Sciatic nerve (tissue), 2 donors: ENCODE measurements around the gene SLC15A4. TPM values are rescaled to one million over a fixed set of nuclear protein-coding genes. Genes with fewer than 3 reads are reported as not detected.
A peak's percentile ranks its signal among the peaks of the same experiment; 100 is the strongest.
"Not testable (repeated sequence)": the region's sequence is repeated elsewhere in the genome, so short reads cannot be mapped to it uniquely, and the experiment has no call there.

ENCODE experiments used
- ATAC-seq: fragments of 200-7000 bp; cut with Tn5 transposase; one replicate; pipeline ENCODE4 v1.9.1; 2020; ENCODE audit warnings: mild to moderate bottlenecking, moderate library complexity
- DNase-seq: peaks from one replicate; pipeline ENCODE4 v3.0.0-alpha.2; 2020; ENCODE audit warnings: low spot score
- intact Hi-C: fragments of 100-400 bp; cut with DNase I; formaldehyde crosslinking; loops from one replicate; pipeline ENCODE4 v1.14.2; 2022
- total RNA-seq: library from RNA; stranded (reverse); fragmentation: NEBNext Ultra II Directional; extraction: Animal tissue kit (Norgen Biotek cat#: 25700); gene quantifications from one replicate; pipeline ENCODE4 v1.2.1, GENCODE V29; 2021
- donor health status: DM: no; HTN: no; CAD: no.
- donor health status: DM: no; HTN: no; CAD: no.

Gene SLC15A4
- total RNA-seq, 1 donor from 2014 or later, result 31.9 TPM

GRCh38 chr12:128817111-128818015, 6.4 kb downstream of the SLC15A4 start:
- intact Hi-C loops, result no loop called here
- no peak for ATAC-seq
- no peak for DNase-seq

GRCh38 chr12:128816643-128816920, 7.2 kb downstream of the SLC15A4 start:
- intact Hi-C loops, result no loop called here
- DNase-seq (no peak), ATAC-seq (no peak)

GRCh38 chr12:128815779-128816642, 7.7 kb downstream of the SLC15A4 start:
- DNase-seq (no peak), ATAC-seq (no peak)
- intact Hi-C loops, result no loop called here

GRCh38 chr12:128814411-128815261, 9.1 kb downstream of the SLC15A4 start:
- intact Hi-C loops, result no loop called here
- DNase-seq, result no peak
- no peak for ATAC-seq

GRCh38 chr12:128813883-128814282, 9.9 kb downstream of the SLC15A4 start:
- intact Hi-C loops, result no loop called here
- DNase-seq, result no peak
- ATAC-seq, result no peak

- no peak for DNase-seq
- no peak for ATAC-seq
- intact Hi-C loops, result no loop called here
Observed at GRCh38 chr12:128813392-128813791, 10.4 kb downstream of the SLC15A4 start.

GRCh38 chr12:128811806-128812205, 12.0 kb downstream of the SLC15A4 start:
- ATAC-seq, result no peak
- DNase-seq, result no peak
- intact Hi-C loops, result no loop called here

- ATAC-seq (peak; percentile 60), DNase-seq (no peak)
- intact Hi-C loops, result no loop called here
Observed at GRCh38 chr12:128810182-128811127, 13.3 kb downstream of the SLC15A4 start.

- intact Hi-C loops, result no loop called here
- ATAC-seq (no peak), DNase-seq (no peak)
Observed at GRCh38 chr12:128808651-128809050, 15.1 kb downstream of the SLC15A4 start.

GRCh38 chr12:128807161-128807724, 16.5 kb downstream of the SLC15A4 start:
- ATAC-seq (peak; percentile 78), DNase-seq (no peak)
- intact Hi-C loops, result no loop called here

- no peak for ATAC-seq
- intact Hi-C loops, result no loop called here
- no peak for DNase-seq
Observed at GRCh38 chr12:128806573-128806972, 17.2 kb downstream of the SLC15A4 start.

GRCh38 chr12:128805406-128805805, 18.4 kb downstream of the SLC15A4 start:
- DNase-seq, ATAC-seq, intact Hi-C loops: not testable (repeated sequence)

- intact Hi-C loops, result no loop called here
Observed at GRCh38 chr12:128804762-128805161, 19.0 kb downstream of the SLC15A4 start.

GRCh38 chr12:128803788-128804187, 20.0 kb downstream of the SLC15A4 start:
- ATAC-seq, result no peak
- no peak for DNase-seq
- intact Hi-C loops, result no loop called here

More at GRCh38 chr12:128804762-128805161, 19.0 kb downstream of the SLC15A4 start:
- no peak for ATAC-seq
- no peak for DNase-seq

- ATAC-seq, result no peak
- intact Hi-C loops, result no loop called here
- DNase-seq, result no peak
Observed at GRCh38 chr12:128802756-128803155, 21.0 kb downstream of the SLC15A4 start.

- ATAC-seq (no peak), DNase-seq (no peak)
- intact Hi-C loops, result no loop called here
Observed at GRCh38 chr12:128801879-128802391, 21.8 kb downstream of the SLC15A4 start.

- ATAC-seq, result no peak
- DNase-seq, result no peak
- intact Hi-C loops, result no loop called here
Observed at GRCh38 chr12:128800606-128801005, 23.2 kb downstream of the SLC15A4 start.
